AG09319 (cell line): ENCODE results near the gene ZBTB7C.

Experiments
- DNase-seq: peaks from one replicate; pipeline ENCODE4 v3.0.0-alpha.2; 2010; ENCODE audit warnings: low read depth; ENCODE audit errors: extremely low read depth
- TF ChIP-seq, protein P1 (sequence below): IDR thresholded peaks from 2 replicates; pipeline ENCODE4 v1.5.1; 2011; ENCODE audit warnings: low read depth, mild to moderate bottlenecking, inconsistent platforms, low read length, moderate library complexity

The ZBTB7C gene

GRCh38 chr18:48140731-48141130, 268.5 kb downstream of the ZBTB7C start:
- DNase-seq, result no peak
- TF ChIP-seq, protein P1, sequence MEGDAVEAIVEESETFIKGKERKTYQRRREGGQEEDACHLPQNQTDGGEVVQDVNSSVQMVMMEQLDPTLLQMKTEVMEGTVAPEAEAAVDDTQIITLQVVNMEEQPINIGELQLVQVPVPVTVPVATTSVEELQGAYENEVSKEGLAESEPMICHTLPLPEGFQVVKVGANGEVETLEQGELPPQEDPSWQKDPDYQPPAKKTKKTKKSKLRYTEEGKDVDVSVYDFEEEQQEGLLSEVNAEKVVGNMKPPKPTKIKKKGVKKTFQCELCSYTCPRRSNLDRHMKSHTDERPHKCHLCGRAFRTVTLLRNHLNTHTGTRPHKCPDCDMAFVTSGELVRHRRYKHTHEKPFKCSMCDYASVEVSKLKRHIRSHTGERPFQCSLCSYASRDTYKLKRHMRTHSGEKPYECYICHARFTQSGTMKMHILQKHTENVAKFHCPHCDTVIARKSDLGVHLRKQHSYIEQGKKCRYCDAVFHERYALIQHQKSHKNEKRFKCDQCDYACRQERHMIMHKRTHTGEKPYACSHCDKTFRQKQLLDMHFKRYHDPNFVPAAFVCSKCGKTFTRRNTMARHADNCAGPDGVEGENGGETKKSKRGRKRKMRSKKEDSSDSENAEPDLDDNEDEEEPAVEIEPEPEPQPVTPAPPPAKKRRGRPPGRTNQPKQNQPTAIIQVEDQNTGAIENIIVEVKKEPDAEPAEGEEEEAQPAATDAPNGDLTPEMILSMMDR, result no peak

DNA sequence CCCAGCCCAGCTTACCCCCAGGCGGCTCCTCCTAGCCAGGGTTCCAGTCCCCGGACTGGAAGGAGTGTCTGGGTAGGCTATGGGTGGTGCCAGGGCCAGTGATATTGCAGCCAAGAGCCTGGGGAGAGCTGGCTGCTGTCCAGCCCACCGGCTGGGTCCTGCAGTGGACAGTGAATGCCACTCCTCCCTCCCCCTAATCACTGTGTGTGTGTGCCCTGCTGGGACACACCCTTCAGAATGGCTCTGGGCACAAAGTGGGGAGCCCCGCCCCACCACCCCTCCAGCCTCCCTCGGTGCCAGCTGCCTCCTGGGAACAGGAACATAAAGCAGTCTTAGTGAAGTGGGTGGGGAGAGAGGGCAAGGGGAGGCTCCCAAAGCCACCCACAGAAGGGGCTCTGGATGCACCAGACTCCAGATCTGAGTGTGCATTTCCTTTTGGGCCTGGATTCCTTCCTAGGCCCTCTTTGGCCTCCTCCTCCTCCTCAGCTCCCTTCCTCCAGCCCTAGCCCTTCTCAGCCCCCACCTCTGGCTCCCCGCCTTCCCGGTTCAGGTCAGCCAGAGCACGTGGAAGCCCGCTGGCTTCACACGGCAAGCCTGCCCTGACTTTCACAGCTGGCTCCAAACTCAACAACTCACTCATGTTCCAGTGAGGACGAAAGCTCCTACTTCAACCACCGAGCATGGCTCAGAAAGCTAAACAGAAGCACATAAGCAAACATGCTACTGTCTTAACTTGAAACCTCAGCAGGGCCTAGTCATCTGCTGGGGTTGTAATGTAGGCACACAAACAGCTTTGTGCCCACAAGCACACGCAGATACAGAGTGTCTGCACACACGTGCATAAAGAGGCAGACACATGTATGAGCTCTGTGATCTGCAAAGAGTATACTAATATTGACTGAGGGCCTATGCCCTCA, 269.5 kb downstream of the ZBTB7C start:
- DNase-seq, result no peak
- TF ChIP-seq, protein P1, result no peak

DNA sequence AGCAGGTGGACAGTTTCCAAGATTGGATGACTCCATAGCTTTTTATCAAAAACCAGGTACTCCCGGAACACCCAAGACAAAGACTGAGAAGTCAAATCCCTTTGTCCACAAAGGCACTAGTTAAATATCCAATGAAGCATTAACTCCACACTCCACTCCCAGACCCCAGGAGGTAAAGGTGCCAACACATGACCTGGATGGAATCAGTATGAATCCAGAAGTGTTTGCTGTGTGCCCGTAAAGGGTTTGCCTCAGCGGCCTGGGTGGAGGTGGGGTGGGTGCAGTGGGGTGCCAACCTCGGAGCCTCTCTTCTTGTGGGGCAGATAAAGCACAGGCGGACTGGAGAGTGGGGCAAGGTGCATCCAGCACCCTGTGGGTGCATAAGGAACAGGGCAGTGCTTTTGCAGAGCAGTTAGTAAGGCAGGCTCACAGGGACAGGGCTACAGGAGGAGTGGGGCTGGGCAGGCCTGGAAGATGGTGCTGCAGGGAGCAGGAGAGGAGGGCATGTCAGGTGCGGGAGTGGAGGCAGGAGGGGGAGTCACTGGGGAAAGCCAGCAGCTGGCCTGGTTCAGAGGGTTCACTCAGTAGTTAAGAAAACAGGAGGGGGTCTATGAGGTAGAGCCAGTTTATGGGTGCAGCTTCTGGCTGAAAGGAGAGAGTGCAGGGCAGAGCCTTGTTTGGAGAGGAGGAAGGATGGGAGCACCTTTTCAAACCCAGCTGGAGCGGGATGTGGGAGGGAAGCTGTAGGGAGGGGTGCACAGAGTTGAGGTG, 270.3 kb downstream of the ZBTB7C start:
- no peak for DNase-seq
- TF ChIP-seq, protein P1, result no peak

GRCh38 chr18:48138210-48138609, 271.0 kb downstream of the ZBTB7C start:
- no peak for DNase-seq
- TF ChIP-seq, protein P1, result no peak

GRCh38 chr18:48137374-48138081, 271.7 kb downstream of the ZBTB7C start:
- TF ChIP-seq, protein P1, result no peak
- no peak for DNase-seq

GRCh38 chr18:48136827-48137373, 272.3 kb downstream of the ZBTB7C start:
- DNase-seq, result no peak
- TF ChIP-seq, protein P1, result no peak
